Adrenal gland (tissue), 12 donors: ENCODE measurements around the gene CATSPERZ. TPM values are rescaled to one million over a fixed set of nuclear protein-coding genes. Genes with fewer than 3 reads are reported as not detected.

Experiments
- DNase-seq, 7 donors: peaks; one replicate each; pipeline ENCODE4 v3.0.0-alpha.2; 2019 to 2020
- H3K27ac ChIP-seq, 5 donors: fragments of 200-600 bp; sonication (generic) in 4 of 5; 1 replicate in 3 of 5; 2 replicates in 2 of 5; pipeline versions ENCODE4 v1.5.1 to v1.8.0; 2016 to 2020; ENCODE audit warnings: mild to moderate bottlenecking in 1 of 5
- H3K27me3 ChIP-seq: fragments of 200-600 bp; 2 replicates; pipeline ENCODE4 v1.8.0; 2021
- H3K36me3 ChIP-seq, 2 donors: fragments of 200-600 bp; replicated peaks in 1 of 2; 1 replicate in 1 of 2; 2 replicates in 1 of 2; pipeline versions ENCODE4 v1.5.1 to v1.8.0; 2018 to 2022
- H3K4me1 ChIP-seq, 2 donors: fragments of 200-600 bp; replicated peaks in 1 of 2; 1 replicate in 1 of 2; 2 replicates in 1 of 2; pipeline versions ENCODE4 v1.5.1 to v1.8.0; 2018 to 2021
- H3K4me3 ChIP-seq, 4 donors: fragments of 200-600 bp; sonication (generic) in 3 of 4; one replicate each; pipeline ENCODE4 v1.5.1; 2016 to 2018
- H3K9me3 ChIP-seq, 3 donors: fragments of 200-600 bp; sonication (generic) in 1 of 3; replicated peaks in 1 of 3; 1 replicate in 2 of 3; 2 replicates in 1 of 3; pipeline versions ENCODE4 v1.5.1 to v1.8.0; 2016 to 2021
- POLR2A ChIP-seq, 2 donors: fragments of 450-650 bp; IDR thresholded peaks; one replicate each; pipeline ENCODE4 v1.6.1; 2017; ENCODE audit warnings: antibody characterized with exemption in 2 of 2, mild to moderate bottlenecking in 2 of 2, moderate library complexity in 1 of 2
- WGBS, 4 donors: extraction: QIAGEN DNeasy Blood & Tissue Kit in 2 of 4; methylation state at CpG; one replicate each; pipeline versions ENCODE4 v1.1.5 to v1.1.7; 2013 to 2017; 5-methylcytosine and 5-hydroxymethylcytosine counted together
- intact Hi-C, 2 donors: fragments of 100-400 bp; cut with DNase I; formaldehyde crosslinking; loops; one replicate each; pipeline versions ENCODE4 v1.14.1 to v1.15.0; 2022 to 2023
- polyA plus RNA-seq, 3 donors: library from polyadenylated mRNA; stranded (reverse); fragments of 200-250 nt in 2 of 3; fragments of 350-450 nt in 1 of 3; fragmentation: Illumina TruSeq in 1 of 3; extraction: RNeasy Lipid Tissue Mini Kit (QIAGEN cat#74804) in 1 of 3; gene quantifications; one replicate each; pipeline ENCODE4 v1.2.3, GENCODE V29; 2013 to 2014
- total RNA-seq, 9 donors: library from RNA; depleted of rRNA in 4 of 9; stranded (reverse); fragments of >200 nt in 4 of 9; fragments of 120-200 nt in 1 of 9; fragmentation: NEBNext Ultra II Directional in 1 of 9; extraction: Animal tissue kit (Norgen Biotek cat#: 25700) in 1 of 9; gene quantifications; one replicate each; pipeline versions ENCODE4 v1.1.0 to v1.2.4, GENCODE V29; 2013 to 2023
- TF ChIP-seq, protein P1 (sequence below), 6 experiments: fragments of 450-650 bp in 4 of 6; fragments of 200-600 bp in 2 of 6; sonication (generic) in 1 of 6; IDR thresholded peaks; 1 replicate in 5 of 6; 2 replicates in 1 of 6; pipeline versions ENCODE4 v1.5.1 to v1.8.0; 2016 to 2021; ENCODE audit warnings: antibody characterized with exemption in 6 of 6, mild to moderate bottlenecking in 2 of 6, moderate library complexity in 1 of 6
- donor health status: healthy with polysubstance abuse.
- donor health status: Bipolar disorder and iron deficiency.
- donor health status: DM: yes; HTN: yes; CAD: no.
- donor health status: DM: no; HTN: no; CAD: no.
- donor health status: DM: no; HTN: no; CAD: no.
- donor health status: DM: yes; HTN: yes; CAD: no.

The CATSPERZ gene
- total and polyA plus RNA-seq, 12 donors, result 0.28 to 1.2 (median 0.71) TPM; not detected in 8

DNA sequence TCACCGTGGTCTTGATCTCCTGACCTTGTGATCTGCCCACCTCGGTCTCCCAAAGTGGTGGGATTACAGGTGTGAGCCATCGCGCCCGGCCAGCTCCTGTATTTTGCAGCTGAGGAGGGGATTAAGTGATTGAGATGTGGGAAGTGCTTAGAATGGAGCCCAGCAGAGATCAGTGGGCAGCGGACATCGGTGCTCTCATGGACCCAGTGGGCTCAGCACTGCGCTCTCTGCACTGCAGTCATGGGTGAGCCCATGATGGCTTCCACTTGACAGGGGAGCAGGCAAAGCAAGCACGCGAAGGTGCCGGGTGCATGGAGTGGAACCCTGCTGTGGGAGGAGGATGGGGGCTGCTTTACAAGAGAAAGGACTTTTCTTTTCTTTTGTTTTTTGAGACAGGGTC is 30.7 kb downstream of the CATSPERZ start:
- DNase-seq, result no peak
- Histone ChIP-seq H3K4me3 (no peak overlapping the region), H3K27me3 (no peaks in the 10 kb centered on the region), H3K4me1 (peaks cover 9 to 16% of the 10 kb centered on the region in 2 donors), H3K27ac (no peak overlapping the region), H3K36me3 (no peaks in the 10 kb centered on the region), H3K9me3 (no peaks in the 10 kb centered on the region)
- intact Hi-C loops, result no loop called here
- WGBS, 4 donors, result 84 to 91% (median 86%) methylated on average over 9 to 11 of the region's 11 CpGs
- no peak for TF ChIP-seq POLR2A (IDR thresholded peaks at IDR 0.05)
- TF ChIP-seq, protein P1, sequence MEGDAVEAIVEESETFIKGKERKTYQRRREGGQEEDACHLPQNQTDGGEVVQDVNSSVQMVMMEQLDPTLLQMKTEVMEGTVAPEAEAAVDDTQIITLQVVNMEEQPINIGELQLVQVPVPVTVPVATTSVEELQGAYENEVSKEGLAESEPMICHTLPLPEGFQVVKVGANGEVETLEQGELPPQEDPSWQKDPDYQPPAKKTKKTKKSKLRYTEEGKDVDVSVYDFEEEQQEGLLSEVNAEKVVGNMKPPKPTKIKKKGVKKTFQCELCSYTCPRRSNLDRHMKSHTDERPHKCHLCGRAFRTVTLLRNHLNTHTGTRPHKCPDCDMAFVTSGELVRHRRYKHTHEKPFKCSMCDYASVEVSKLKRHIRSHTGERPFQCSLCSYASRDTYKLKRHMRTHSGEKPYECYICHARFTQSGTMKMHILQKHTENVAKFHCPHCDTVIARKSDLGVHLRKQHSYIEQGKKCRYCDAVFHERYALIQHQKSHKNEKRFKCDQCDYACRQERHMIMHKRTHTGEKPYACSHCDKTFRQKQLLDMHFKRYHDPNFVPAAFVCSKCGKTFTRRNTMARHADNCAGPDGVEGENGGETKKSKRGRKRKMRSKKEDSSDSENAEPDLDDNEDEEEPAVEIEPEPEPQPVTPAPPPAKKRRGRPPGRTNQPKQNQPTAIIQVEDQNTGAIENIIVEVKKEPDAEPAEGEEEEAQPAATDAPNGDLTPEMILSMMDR (IDR thresholded peaks at IDR 0.05), result no peak

DNA sequence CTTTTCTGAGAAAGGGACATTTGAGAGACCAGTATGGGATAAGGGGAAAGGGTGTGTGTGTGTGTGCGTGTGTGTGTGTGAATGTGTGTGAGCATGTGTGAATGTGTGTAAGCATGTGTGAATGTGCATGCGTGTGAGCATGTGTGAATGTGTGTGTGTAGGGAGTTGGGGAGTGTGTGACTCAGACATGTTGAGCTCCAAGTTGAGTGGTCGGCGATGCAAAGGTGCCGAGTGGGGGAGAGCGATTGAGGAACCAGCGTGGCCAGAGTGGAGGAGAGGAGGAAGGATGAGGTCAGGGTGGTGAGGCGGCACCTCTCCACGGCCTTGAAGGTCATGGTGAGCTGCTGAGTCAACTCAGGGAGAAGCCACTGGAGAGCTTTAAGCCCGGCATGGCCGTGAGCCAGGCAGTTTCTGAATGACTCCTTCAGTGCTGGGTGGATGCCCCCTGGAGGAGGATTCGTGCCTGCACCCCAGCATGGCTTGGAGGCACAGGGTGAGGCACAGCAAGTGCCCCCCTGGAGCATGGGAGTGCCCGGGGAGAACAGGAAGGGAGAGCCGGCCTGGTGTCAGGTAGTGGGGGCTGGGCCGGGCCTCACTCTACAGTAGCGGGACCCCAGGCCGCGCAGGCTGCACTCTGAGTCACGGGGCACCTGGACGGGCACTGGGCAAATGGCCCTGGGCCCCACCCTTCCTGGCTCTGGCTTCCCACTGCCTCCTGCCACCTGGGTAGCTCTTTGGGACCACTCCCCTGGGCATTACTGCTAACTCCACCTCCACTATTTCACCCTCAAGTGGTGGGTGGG is 31.6 kb downstream of the CATSPERZ start:
- peak overlapping the region in 1 of 4 donors; percentile 19 for H3K4me3 ChIP-seq
- intact Hi-C loops, result no loop called here
- no peaks in the 10 kb centered on the region for H3K27me3 ChIP-seq
- 20 to 26% (median 20%) methylated on average over 13 to 20 of the region's 20 CpGs for WGBS, 4 donors
- TF ChIP-seq, protein P1 (IDR thresholded peaks at IDR 0.05), result peak; percentile 39 to 81 (median 73)
- peak in 1 of 2 donors; percentile 26 for TF ChIP-seq POLR2A (IDR thresholded peaks at IDR 0.05)
- H3K9me3 ChIP-seq, result no peaks in the 10 kb centered on the region
- H3K36me3 ChIP-seq, result no peaks in the 10 kb centered on the region
- peak; percentile 86 to 99 (median 97) for DNase-seq
- peak overlapping the region in 3 of 5 donors; percentile 26 to 66 (median 53) for H3K27ac ChIP-seq
- peaks cover 9 to 16% of the 10 kb centered on the region in 2 donors for H3K4me1 ChIP-seq

DNA sequence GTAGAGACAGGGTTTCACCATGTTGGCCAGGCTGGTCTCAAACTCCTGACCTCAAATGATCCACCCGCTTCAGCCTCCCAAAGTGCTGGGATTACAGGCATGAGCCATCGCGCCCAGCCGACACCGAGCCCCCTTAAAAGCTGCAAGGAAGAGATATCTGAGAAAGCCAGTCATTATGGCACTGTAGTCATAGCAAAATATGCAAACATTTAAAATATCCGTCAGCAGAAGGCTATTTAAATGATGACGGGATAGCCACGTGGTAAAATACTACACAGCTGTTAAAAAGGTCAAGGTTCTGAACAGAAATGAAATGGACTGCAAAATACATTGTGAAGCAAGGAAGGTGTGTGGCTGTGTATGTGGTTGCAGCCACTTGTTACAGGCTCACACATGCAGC is 33.4 kb downstream of the CATSPERZ start:
- intact Hi-C loops, result no loop called here
- Histone ChIP-seq H3K27ac (no peak overlapping the region), H3K27me3 (no peaks in the 10 kb centered on the region), H3K4me1 (peaks cover 9 to 16% of the 10 kb centered on the region in 2 donors), H3K9me3 (no peaks in the 10 kb centered on the region), H3K4me3 (no peak overlapping the region), H3K36me3 (no peaks in the 10 kb centered on the region)
- WGBS, 4 donors, result 71 to 76% (median 74%) methylated on average over 7 to 8 of the region's 8 CpGs
- TF ChIP-seq, protein P1 (IDR thresholded peaks at IDR 0.05), result no peak
- no peak for TF ChIP-seq POLR2A (IDR thresholded peaks at IDR 0.05)
- DNase-seq, result no peak

DNA sequence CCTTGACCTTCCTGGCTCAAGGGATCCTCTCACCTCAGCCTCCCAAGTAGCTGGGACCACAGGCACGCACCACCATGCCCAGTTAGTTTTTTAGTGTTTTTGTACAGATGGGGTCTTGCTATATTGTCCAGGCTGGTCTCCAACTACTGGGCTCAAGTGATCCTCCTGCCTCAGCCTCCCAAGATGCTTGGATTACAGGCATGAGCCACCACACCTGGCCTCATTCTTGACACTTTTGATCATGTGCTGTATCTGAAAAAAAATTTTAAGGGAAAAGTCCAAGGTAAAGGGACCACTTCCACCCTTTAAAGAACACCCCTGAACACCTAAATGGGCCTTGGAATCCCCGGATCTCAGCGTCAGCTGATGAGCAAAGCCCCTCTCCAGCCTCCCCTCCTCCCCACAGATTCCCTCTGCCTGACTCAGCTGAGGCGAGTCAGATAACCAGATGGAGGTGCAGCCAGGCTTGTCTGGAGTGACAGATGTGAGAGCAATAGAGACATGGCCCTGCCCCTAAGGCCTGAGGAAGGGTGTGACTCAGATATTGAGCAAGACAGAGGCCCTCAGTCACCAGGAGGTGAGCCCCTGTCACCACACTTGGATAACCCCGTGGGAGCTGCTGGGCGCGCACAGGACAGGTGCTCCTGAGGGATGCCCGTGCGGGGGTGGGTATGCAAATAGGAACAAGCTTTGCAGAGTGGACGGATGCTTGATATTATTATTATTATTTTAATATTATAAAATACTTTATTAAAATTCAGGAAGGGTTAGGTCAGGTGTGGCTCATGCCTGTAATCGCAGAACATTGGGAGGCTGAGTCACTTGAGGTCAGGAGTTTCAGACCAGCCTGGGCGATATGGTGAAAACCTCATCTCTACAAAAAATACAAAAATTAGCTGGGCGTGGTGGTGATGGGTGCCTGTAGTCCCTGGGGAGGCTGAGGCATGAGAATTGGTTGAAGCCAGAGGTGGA is 34.9 kb downstream of the CATSPERZ start:
- H3K9me3 ChIP-seq, result no peaks in the 10 kb centered on the region
- H3K4me3 ChIP-seq, result no peak overlapping the region
- TF ChIP-seq POLR2A (IDR thresholded peaks at IDR 0.05), result no peak
- TF ChIP-seq, protein P1 (IDR thresholded peaks at IDR 0.05), result peak in 1 of 6 experiments; percentile 26
- 31 to 50% (median 41%) methylated on average over 10 to 13 of the region's 13 CpGs for WGBS, 4 donors
- H3K4me1 ChIP-seq, result peaks cover 9 to 16% of the 10 kb centered on the region in 2 donors
- peak overlapping the region in 3 of 5 donors; percentile 7 to 64 (median 20) for H3K27ac ChIP-seq
- H3K36me3 ChIP-seq, result no peaks in the 10 kb centered on the region
- DNase-seq, result peak; percentile 65 to 96 (median 95)
- H3K27me3 ChIP-seq, result no peaks in the 10 kb centered on the region
- intact Hi-C loops, result no loop called here
